OCI-LY1 (cell line): ENCODE data around the gene KRTAP10-3.

ENCODE experiments used
- CTCF ChIP-seq: fragments of 200-600 bp; sonication (generic), shearing (Covaris generic); IDR thresholded peaks from 2 replicates; pipeline ENCODE4 v1.5.1; 2017; ENCODE audit warnings: mild to moderate bottlenecking, antibody characterized with exemption, low read length, moderate library complexity, mixed read lengths
- EZH2 ChIP-seq: fragments of 200-600 bp; sonication (generic), shearing (Covaris generic); IDR thresholded peaks from 2 replicates; pipeline ENCODE4 v1.8.0; 2017; ENCODE audit warnings: borderline replicate concordance, mixed run types, mild to moderate bottlenecking, antibody characterized with exemption, low read length, moderate library complexity, mixed read lengths

GRCh38 chr21:44593598-44594405 lies 35.2 kb upstream of the KRTAP10-3 start:
- TF ChIP-seq CTCF (no peak), EZH2 (no peak)
